Measurements from ENCODE around the gene MTMR3. TPM values are rescaled to one million over a fixed set of nuclear protein-coding genes. Genes with fewer than 3 reads are reported as not detected.

MTMR3 gene
- total and polyA plus RNA-seq, 2 donors (not counting 1 experiment from before 2014, with no cell fraction given), result 31.7 to 67.8 TPM

DNA sequence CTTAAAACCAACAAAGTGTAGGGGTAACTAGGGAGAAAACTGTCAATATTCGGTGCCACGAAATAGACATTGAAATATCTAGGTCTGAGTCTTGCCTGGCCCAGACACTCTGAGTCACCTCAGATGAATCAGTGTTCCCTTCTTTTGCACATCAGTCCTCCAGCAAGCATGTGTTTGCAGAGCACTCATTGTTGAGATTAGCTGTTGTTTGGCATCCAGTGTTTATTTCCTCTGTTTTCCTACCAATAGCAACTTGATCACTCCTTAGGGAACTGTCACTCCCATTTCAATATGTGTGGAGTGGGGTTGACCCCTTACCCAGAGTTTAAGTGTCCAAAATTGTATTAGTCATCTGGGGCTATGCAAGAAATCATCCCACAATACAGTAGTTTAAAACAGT is 40.2 kb upstream of the MTMR3 start:
- WGBS (ENCODE audit: insufficient coverage), result 85% methylated on average over 2 of the region's 2 CpGs
- ATAC-seq (ENCODE audit: low read depth) (no peak), DNase-seq (no peak)
- Histone ChIP-seq H3K36me3 (replicated peaks in 1 of 2; ENCODE audit: control extremely low read depth in 1 of 2, control insufficient read depth in 1 of 2, extremely low read depth in 1 of 2, insufficient read depth in 2 of 2, low read length in 1 of 2) (no peaks in the 10 kb centered on the region), H3K9me3 (ENCODE audit: control extremely low read depth in 1 of 3, control insufficient read depth in 2 of 3, insufficient read depth in 1 of 3, low read length in 2 of 3) (peaks cover 0 to 6% (median 0%) of the 10 kb centered on the region in 3 donors), H4K20me1 (ENCODE audit: control insufficient read depth, insufficient read depth, low read length, poor library complexity, severe bottlenecking) (no peaks in the 10 kb centered on the region), H3K9ac (ENCODE audit: low read length) (no peak overlapping the region), H3K27me3 (replicated peaks in 1 of 4; ENCODE audit: control extremely low read depth in 1 of 4, control insufficient read depth in 3 of 4, insufficient read depth in 4 of 4, low read length in 3 of 4) (no peaks in the 10 kb centered on the region), H3K4me3 (ENCODE audit: control extremely low read depth in 1 of 5, extremely low read depth in 1 of 5, insufficient read depth in 1 of 5, low read depth in 2 of 5, low read length in 4 of 5) (no peak overlapping the region), H2AFZ (ENCODE audit: insufficient read depth, low read depth, low read length, poor library complexity, severe bottlenecking) (no peak overlapping the region), H3K27ac (ENCODE audit: low read length in 2 of 2) (no peak overlapping the region), H3K4me2 (replicated peaks; ENCODE audit: low read depth, low read length, poor library complexity, severe bottlenecking) (no peak overlapping the region), H3K4me1 (ENCODE audit: control insufficient read depth in 2 of 2, insufficient read depth in 2 of 2, low read length in 2 of 2) (peaks cover 7 to 8% of the 10 kb centered on the region in 2 donors), H3K79me2 (ENCODE audit: control insufficient read depth, insufficient read depth, low read length) (peaks cover 8% of the 10 kb centered on the region)
- peaks cover 4% of the 10 kb centered on the region for H3K27me3 Mint-ChIP-seq
- peaks cover 8% of the 10 kb centered on the region for H3K4me1 Mint-ChIP-seq
- H3K9me3 Mint-ChIP-seq (ENCODE audit: insufficient read depth), result no peaks in the 10 kb centered on the region
- H3K27ac Mint-ChIP-seq, result no peak overlapping the region
- intact Hi-C loops (cut with micrococcal nuclease), result no loop called here
- TF ChIP-seq, protein P1, sequence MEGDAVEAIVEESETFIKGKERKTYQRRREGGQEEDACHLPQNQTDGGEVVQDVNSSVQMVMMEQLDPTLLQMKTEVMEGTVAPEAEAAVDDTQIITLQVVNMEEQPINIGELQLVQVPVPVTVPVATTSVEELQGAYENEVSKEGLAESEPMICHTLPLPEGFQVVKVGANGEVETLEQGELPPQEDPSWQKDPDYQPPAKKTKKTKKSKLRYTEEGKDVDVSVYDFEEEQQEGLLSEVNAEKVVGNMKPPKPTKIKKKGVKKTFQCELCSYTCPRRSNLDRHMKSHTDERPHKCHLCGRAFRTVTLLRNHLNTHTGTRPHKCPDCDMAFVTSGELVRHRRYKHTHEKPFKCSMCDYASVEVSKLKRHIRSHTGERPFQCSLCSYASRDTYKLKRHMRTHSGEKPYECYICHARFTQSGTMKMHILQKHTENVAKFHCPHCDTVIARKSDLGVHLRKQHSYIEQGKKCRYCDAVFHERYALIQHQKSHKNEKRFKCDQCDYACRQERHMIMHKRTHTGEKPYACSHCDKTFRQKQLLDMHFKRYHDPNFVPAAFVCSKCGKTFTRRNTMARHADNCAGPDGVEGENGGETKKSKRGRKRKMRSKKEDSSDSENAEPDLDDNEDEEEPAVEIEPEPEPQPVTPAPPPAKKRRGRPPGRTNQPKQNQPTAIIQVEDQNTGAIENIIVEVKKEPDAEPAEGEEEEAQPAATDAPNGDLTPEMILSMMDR (IDR thresholded peaks at IDR 0.05), result no peak
- no peak for TF ChIP-seq EZH2 (IDR thresholded peaks at IDR 0.05; ENCODE audit: borderline replicate concordance, insufficient read depth, low read depth, low read length, poor library complexity, severe bottlenecking)
- ChIA-PET POLR2A (no interaction called here), CTCF (no interaction called here)
- H3K4me3 Mint-ChIP-seq, result no peak overlapping the region

DNA sequence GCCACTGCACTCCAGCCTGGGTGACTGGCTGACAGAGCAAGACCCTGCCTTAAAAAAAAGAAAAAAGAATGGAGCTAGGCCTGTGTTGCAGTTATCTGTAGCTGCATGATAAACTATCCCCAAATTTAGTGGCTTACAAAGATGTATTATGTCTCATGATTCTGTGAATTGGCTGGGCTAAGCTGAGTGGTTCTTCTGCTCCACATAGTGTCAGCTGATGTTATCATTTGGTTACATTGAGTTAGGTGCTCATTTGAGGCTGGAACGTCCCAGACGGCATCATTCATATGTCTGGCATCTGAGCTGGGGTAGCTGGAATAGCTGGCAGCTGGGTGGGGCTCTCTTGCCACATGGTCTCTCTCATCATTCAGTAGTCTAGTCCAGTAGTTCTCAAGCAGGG is 36.7 kb upstream of the MTMR3 start:
- Mint-ChIP-seq H3K4me1 (no peaks in the 10 kb centered on the region), H3K9me3 (ENCODE audit: insufficient read depth) (no peaks in the 10 kb centered on the region), H3K27me3 (peaks cover 9% of the 10 kb centered on the region), H3K27ac (no peak overlapping the region), H3K4me3 (no peak overlapping the region)
- DNase-seq, result no peak
- ChIA-PET CTCF (interaction anchor here (0.6 kb wide), 1 partner anchor 640 kb away, joined by 3 read pairs; no protein-coding TSS in a partner anchor), POLR2A (interaction anchor here (0.6 kb wide), 2 partner anchors 190 to 342 kb away, joined by 3 read pairs; no protein-coding TSS in a partner anchor)
- WGBS (ENCODE audit: insufficient coverage), result 100% methylated on average over 2 of the region's 2 CpGs
- intact Hi-C loops (cut with micrococcal nuclease), result no loop called here
- Histone ChIP-seq H3K9me3 (ENCODE audit: control extremely low read depth in 1 of 3, control insufficient read depth in 2 of 3, insufficient read depth in 1 of 3, low read length in 2 of 3) (peaks cover 0 to 6% (median 0%) of the 10 kb centered on the region in 3 donors), H3K27me3 (replicated peaks in 1 of 4; ENCODE audit: control extremely low read depth in 1 of 4, control insufficient read depth in 3 of 4, insufficient read depth in 4 of 4, low read length in 3 of 4) (no peaks in the 10 kb centered on the region), H3K4me2 (replicated peaks; ENCODE audit: low read depth, low read length, poor library complexity, severe bottlenecking) (no peak overlapping the region), H2AFZ (ENCODE audit: insufficient read depth, low read depth, low read length, poor library complexity, severe bottlenecking) (no peak overlapping the region), H3K36me3 (replicated peaks in 1 of 2; ENCODE audit: control extremely low read depth in 1 of 2, control insufficient read depth in 1 of 2, extremely low read depth in 1 of 2, insufficient read depth in 2 of 2, low read length in 1 of 2) (no peaks in the 10 kb centered on the region), H3K4me3 (ENCODE audit: control extremely low read depth in 1 of 5, extremely low read depth in 1 of 5, insufficient read depth in 1 of 5, low read depth in 2 of 5, low read length in 4 of 5) (no peak overlapping the region), H3K27ac (ENCODE audit: low read length in 2 of 2) (no peak overlapping the region), H3K9ac (ENCODE audit: low read length) (no peak overlapping the region), H3K79me2 (ENCODE audit: control insufficient read depth, insufficient read depth, low read length) (no peaks in the 10 kb centered on the region), H3K4me1 (ENCODE audit: control insufficient read depth in 2 of 2, insufficient read depth in 2 of 2, low read length in 2 of 2) (no peaks in the 10 kb centered on the region), H4K20me1 (ENCODE audit: control insufficient read depth, insufficient read depth, low read length, poor library complexity, severe bottlenecking) (no peaks in the 10 kb centered on the region)
- no peak for ATAC-seq (ENCODE audit: low read depth)
- no peak for TF ChIP-seq EZH2 (IDR thresholded peaks at IDR 0.05; ENCODE audit: borderline replicate concordance, insufficient read depth, low read depth, low read length, poor library complexity, severe bottlenecking)
- TF ChIP-seq, protein P1 (IDR thresholded peaks at IDR 0.05), result no peak
